ENCODE data around the gene SBSN.

DNA sequence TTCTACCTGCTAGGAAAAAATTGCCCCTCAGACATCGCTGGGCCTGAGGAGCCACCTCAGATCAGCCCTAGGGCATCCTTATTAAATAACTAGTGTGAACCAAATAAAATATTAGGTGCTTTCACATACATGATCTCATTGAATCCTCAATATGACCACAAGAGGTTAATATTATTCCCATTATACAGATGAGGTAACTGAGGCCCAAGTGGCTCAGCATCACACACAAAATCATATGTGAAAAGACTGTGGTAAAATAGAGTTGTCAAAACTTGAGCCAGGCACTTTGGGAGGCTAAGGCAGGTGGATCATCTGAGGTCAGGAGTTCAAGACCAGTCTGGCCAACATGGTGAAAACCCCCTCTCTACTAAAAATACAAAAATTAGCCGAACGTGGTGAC, 11.8 kb downstream of the SBSN start:
- TF ChIP-seq, protein P1, sequence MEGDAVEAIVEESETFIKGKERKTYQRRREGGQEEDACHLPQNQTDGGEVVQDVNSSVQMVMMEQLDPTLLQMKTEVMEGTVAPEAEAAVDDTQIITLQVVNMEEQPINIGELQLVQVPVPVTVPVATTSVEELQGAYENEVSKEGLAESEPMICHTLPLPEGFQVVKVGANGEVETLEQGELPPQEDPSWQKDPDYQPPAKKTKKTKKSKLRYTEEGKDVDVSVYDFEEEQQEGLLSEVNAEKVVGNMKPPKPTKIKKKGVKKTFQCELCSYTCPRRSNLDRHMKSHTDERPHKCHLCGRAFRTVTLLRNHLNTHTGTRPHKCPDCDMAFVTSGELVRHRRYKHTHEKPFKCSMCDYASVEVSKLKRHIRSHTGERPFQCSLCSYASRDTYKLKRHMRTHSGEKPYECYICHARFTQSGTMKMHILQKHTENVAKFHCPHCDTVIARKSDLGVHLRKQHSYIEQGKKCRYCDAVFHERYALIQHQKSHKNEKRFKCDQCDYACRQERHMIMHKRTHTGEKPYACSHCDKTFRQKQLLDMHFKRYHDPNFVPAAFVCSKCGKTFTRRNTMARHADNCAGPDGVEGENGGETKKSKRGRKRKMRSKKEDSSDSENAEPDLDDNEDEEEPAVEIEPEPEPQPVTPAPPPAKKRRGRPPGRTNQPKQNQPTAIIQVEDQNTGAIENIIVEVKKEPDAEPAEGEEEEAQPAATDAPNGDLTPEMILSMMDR (IDR thresholded peaks at IDR 0.05), result no peak
- TF ChIP-seq, protein P2, sequence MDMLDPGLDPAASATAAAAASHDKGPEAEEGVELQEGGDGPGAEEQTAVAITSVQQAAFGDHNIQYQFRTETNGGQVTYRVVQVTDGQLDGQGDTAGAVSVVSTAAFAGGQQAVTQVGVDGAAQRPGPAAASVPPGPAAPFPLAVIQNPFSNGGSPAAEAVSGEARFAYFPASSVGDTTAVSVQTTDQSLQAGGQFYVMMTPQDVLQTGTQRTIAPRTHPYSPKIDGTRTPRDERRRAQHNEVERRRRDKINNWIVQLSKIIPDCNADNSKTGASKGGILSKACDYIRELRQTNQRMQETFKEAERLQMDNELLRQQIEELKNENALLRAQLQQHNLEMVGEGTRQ (IDR thresholded peaks at IDR 0.05), result no peak
- TF ChIP-seq POLR2A (IDR thresholded peaks at IDR 0.05; ENCODE audit: low read length) (no peak), RCOR1 (IDR thresholded peaks at IDR 0.05; ENCODE audit: low read depth, low read length) (no peak), FOSL2 (IDR thresholded peaks at IDR 0.05) (no peak), FOSL2 (CRISPR knock-in tag; IDR thresholded peaks at IDR 0.05) (no peak), RAD21 (conservative IDR thresholded peaks at IDR 0.05 in 1 of 2, IDR thresholded peaks at IDR 0.05 in 1 of 2) (no peak), NFE2L2 (conservative IDR thresholded peaks at IDR 0.05; ENCODE audit: low read length) (no peak), MYC (IDR thresholded peaks at IDR 0.05; ENCODE audit: borderline replicate concordance, low read length) (no peak), CHD4 (IDR thresholded peaks at IDR 0.05; ENCODE audit: borderline replicate concordance) (no peak), HDAC2 (IDR thresholded peaks at IDR 0.05) (no peak)
- TF ChIP-seq, protein P3, sequence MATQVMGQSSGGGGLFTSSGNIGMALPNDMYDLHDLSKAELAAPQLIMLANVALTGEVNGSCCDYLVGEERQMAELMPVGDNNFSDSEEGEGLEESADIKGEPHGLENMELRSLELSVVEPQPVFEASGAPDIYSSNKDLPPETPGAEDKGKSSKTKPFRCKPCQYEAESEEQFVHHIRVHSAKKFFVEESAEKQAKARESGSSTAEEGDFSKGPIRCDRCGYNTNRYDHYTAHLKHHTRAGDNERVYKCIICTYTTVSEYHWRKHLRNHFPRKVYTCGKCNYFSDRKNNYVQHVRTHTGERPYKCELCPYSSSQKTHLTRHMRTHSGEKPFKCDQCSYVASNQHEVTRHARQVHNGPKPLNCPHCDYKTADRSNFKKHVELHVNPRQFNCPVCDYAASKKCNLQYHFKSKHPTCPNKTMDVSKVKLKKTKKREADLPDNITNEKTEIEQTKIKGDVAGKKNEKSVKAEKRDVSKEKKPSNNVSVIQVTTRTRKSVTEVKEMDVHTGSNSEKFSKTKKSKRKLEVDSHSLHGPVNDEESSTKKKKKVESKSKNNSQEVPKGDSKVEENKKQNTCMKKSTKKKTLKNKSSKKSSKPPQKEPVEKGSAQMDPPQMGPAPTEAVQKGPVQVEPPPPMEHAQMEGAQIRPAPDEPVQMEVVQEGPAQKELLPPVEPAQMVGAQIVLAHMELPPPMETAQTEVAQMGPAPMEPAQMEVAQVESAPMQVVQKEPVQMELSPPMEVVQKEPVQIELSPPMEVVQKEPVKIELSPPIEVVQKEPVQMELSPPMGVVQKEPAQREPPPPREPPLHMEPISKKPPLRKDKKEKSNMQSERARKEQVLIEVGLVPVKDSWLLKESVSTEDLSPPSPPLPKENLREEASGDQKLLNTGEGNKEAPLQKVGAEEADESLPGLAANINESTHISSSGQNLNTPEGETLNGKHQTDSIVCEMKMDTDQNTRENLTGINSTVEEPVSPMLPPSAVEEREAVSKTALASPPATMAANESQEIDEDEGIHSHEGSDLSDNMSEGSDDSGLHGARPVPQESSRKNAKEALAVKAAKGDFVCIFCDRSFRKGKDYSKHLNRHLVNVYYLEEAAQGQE (IDR thresholded peaks at IDR 0.05), result no peak
- TF ChIP-seq, protein P4, sequence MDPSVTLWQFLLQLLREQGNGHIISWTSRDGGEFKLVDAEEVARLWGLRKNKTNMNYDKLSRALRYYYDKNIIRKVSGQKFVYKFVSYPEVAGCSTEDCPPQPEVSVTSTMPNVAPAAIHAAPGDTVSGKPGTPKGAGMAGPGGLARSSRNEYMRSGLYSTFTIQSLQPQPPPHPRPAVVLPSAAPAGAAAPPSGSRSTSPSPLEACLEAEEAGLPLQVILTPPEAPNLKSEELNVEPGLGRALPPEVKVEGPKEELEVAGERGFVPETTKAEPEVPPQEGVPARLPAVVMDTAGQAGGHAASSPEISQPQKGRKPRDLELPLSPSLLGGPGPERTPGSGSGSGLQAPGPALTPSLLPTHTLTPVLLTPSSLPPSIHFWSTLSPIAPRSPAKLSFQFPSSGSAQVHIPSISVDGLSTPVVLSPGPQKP (IDR thresholded peaks at IDR 0.05; ENCODE audit: low read depth, low read length), result no peak
- TF ChIP-seq, protein P5, sequence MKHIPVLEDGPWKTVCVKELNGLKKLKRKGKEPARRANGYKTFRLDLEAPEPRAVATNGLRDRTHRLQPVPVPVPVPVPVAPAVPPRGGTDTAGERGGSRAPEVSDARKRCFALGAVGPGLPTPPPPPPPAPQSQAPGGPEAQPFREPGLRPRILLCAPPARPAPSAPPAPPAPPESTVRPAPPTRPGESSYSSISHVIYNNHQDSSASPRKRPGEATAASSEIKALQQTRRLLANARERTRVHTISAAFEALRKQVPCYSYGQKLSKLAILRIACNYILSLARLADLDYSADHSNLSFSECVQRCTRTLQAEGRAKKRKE (CRISPR knock-in tag; IDR thresholded peaks at IDR 0.05; ENCODE audit: low read depth), result no peak

All from A549 (cell line).